ENCODE measurements around the gene PLCB3. TPM values are rescaled to one million over a fixed set of nuclear protein-coding genes. Genes with fewer than 3 reads are reported as not detected.

Gene PLCB3
- total RNA-seq, 1 donor from 2014 or later = 48.7 TPM

DNA sequence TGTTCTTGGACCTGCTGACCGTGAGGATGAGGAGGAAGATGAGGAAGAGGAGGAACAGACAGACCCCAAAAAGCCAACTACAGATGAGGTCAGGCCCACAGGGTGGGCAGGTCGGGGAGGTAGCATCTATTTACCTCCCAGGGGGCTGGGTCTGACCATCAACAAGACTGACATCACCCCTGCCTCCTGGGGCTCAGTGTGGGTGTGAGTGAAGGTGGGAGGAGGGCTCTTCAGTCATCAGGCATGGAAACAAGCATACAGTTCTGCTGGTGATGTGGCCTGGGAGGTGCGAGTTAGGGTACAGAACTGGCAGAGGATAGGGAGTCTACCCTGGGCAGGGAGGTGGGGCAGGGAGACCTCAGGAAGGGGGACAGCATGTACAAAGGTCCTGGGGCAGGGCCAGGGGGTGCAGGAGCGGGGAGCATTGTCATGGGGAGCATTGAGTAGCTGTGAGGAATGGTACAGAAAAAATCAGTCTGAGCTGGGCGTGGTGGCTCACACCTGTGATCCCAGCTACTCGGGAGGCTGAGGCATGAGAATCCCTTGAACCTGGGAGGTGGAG lies 8.9 kb downstream of the PLCB3 start:
- Histone ChIP-seq H3K79me2 (ENCODE audit: insufficient read depth, low read length) (no peaks in the 10 kb centered on the region), H3K27ac (ENCODE audit: low read depth, low read length) (no peak overlapping the region), H3K36me3 (ENCODE audit: insufficient read depth, low read length) (peaks cover 21% of the 10 kb centered on the region), H4K20me1 (ENCODE audit: insufficient read depth, low read length) (peaks cover 27% of the 10 kb centered on the region), H3K4me3 (ENCODE audit: insufficient read depth, low read depth, low read length) (no peak overlapping the region), H2AFZ (ENCODE audit: low read depth, low read length) (no peak overlapping the region), H3K9ac (ENCODE audit: low read length) (no peak overlapping the region), H3K27me3 (ENCODE audit: insufficient read depth, low read length) (no peaks in the 10 kb centered on the region), H3K9me3 (ENCODE audit: insufficient read depth, low read depth, low read length) (no peaks in the 10 kb centered on the region), H3K4me2 (ENCODE audit: low read length) (no peak overlapping the region), H3K4me1 (ENCODE audit: insufficient read depth, low read length) (peaks cover 14% of the 10 kb centered on the region)
- Mint-ChIP-seq H3K27ac (ENCODE audit: unreplicated experiment) (no peak overlapping the region), H3K4me3 (ENCODE audit: unreplicated experiment) (no peak overlapping the region), H3K4me1 (ENCODE audit: low read depth, unreplicated experiment) (peaks cover 11% of the 10 kb centered on the region), H3K27me3 (ENCODE audit: low read depth, unreplicated experiment) (no peaks in the 10 kb centered on the region), H3K9me3 (ENCODE audit: unreplicated experiment) (peaks cover 2% of the 10 kb centered on the region), H3K36me3 (ENCODE audit: low read depth, unreplicated experiment) (peaks cover 29% of the 10 kb centered on the region)
- TF ChIP-seq, protein P1, sequence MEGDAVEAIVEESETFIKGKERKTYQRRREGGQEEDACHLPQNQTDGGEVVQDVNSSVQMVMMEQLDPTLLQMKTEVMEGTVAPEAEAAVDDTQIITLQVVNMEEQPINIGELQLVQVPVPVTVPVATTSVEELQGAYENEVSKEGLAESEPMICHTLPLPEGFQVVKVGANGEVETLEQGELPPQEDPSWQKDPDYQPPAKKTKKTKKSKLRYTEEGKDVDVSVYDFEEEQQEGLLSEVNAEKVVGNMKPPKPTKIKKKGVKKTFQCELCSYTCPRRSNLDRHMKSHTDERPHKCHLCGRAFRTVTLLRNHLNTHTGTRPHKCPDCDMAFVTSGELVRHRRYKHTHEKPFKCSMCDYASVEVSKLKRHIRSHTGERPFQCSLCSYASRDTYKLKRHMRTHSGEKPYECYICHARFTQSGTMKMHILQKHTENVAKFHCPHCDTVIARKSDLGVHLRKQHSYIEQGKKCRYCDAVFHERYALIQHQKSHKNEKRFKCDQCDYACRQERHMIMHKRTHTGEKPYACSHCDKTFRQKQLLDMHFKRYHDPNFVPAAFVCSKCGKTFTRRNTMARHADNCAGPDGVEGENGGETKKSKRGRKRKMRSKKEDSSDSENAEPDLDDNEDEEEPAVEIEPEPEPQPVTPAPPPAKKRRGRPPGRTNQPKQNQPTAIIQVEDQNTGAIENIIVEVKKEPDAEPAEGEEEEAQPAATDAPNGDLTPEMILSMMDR (IDR thresholded peaks at IDR 0.05; ENCODE audit: insufficient read depth, low read depth, low read length) = no peak
- no peak for TF ChIP-seq EZH2 (IDR thresholded peaks at IDR 0.05; ENCODE audit: insufficient read depth, low read length)
- DNase-seq (ENCODE audit: low read depth) (no peak), FAIRE-seq (no peak)

DNA sequence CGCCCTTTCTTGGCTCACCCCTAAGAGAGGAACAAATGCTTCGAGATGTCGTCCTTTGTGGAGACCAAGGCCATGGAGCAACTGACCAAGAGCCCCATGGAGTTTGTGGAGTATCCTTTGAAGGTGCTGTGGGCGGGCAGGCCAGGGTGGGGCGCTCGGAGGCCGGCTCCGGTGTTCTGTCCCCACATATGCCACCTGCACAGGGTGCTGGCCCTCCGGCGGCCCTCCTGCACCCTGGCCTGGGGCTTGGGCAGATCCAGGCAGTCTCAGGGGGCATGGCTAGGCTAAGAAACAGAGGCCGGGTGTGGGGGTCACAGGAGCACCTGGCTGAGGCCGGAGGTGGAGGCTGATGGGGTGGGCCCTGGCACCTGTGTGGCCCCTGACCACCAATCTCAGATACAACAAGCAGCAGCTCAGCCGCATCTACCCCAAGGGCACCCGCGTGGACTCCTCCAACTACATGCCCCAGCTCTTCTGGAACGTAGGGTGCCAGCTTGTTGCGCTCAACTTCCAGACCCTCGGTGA lies 10.3 kb downstream of the PLCB3 start:
- Histone ChIP-seq H3K9ac (ENCODE audit: low read length) (no peak overlapping the region), H3K9me3 (ENCODE audit: insufficient read depth, low read depth, low read length) (no peaks in the 10 kb centered on the region), H2AFZ (ENCODE audit: low read depth, low read length) (no peak overlapping the region), H3K4me2 (ENCODE audit: low read length) (no peak overlapping the region), H3K4me1 (ENCODE audit: insufficient read depth, low read length) (peaks cover 19% of the 10 kb centered on the region), H3K36me3 (ENCODE audit: insufficient read depth, low read length) (peaks cover 23% of the 10 kb centered on the region), H3K27me3 (ENCODE audit: insufficient read depth, low read length) (no peaks in the 10 kb centered on the region), H3K4me3 (ENCODE audit: insufficient read depth, low read depth, low read length) (no peak overlapping the region), H4K20me1 (ENCODE audit: insufficient read depth, low read length) (peaks cover 34% of the 10 kb centered on the region), H3K79me2 (ENCODE audit: insufficient read depth, low read length) (no peaks in the 10 kb centered on the region), H3K27ac (ENCODE audit: low read depth, low read length) (no peak overlapping the region)
- H3K27me3 Mint-ChIP-seq (ENCODE audit: low read depth, unreplicated experiment) = no peaks in the 10 kb centered on the region
- no peak overlapping the region for H3K27ac Mint-ChIP-seq (ENCODE audit: unreplicated experiment)
- peaks cover 2% of the 10 kb centered on the region for H3K9me3 Mint-ChIP-seq (ENCODE audit: unreplicated experiment)
- no peak overlapping the region for H3K4me3 Mint-ChIP-seq (ENCODE audit: unreplicated experiment)
- no peak for FAIRE-seq
- H3K36me3 Mint-ChIP-seq (ENCODE audit: low read depth, unreplicated experiment) = peaks cover 28% of the 10 kb centered on the region
- no peak for DNase-seq (ENCODE audit: low read depth)
- peaks cover 11% of the 10 kb centered on the region for H3K4me1 Mint-ChIP-seq (ENCODE audit: low read depth, unreplicated experiment)
- TF ChIP-seq, protein P1 (IDR thresholded peaks at IDR 0.05; ENCODE audit: insufficient read depth, low read depth, low read length) = no peak
- TF ChIP-seq EZH2 (IDR thresholded peaks at IDR 0.05; ENCODE audit: insufficient read depth, low read length) = no peak

Measured in astrocyte (in vitro differentiated cells and primary cell).